H9 (cell line): ENCODE data around the gene NT5DC3. TPM values are rescaled to one million over a fixed set of nuclear protein-coding genes. Genes with fewer than 3 reads are reported as not detected.

Source experiments
- DNase-seq: peaks from one replicate; pipeline ENCODE4 v3.0.0-alpha.2; 2017
- H2AFZ ChIP-seq: one replicate; pipeline ENCODE4 v1.6.1; 2013; ENCODE audit warnings: mild to moderate bottlenecking, low read length, control low read depth, moderate library complexity
- H2AK5ac ChIP-seq: 2 replicates; pipeline ENCODE4 v1.6.1; 2013; ENCODE audit warnings: low read length, control low read depth, mixed read lengths; ENCODE audit not compliant: insufficient read length
- H2BK120ac ChIP-seq: one replicate; pipeline ENCODE4 v1.6.1; 2013; ENCODE audit warnings: low read depth, mild to moderate bottlenecking, low read length, control low read depth, inconsistent platforms; ENCODE audit not compliant: poor library complexity, severe bottlenecking
- H2BK12ac ChIP-seq: 2 replicates; pipeline ENCODE4 v1.6.1; 2013; ENCODE audit warnings: low read length, control low read depth, mixed read lengths, low read depth; ENCODE audit not compliant: insufficient read length
- H2BK15ac ChIP-seq: 2 replicates; pipeline ENCODE4 v1.6.1; 2013; ENCODE audit warnings: low read depth, low read length, control low read depth
- H2BK20ac ChIP-seq: one replicate; pipeline ENCODE4 v1.6.1; 2013; ENCODE audit warnings: low read depth, mild to moderate bottlenecking, low read length, control low read depth, inconsistent platforms; ENCODE audit not compliant: poor library complexity, severe bottlenecking
- H2BK5ac ChIP-seq: 2 replicates; pipeline ENCODE4 v1.6.1; 2013; ENCODE audit warnings: low read length, control low read depth, mixed read lengths; ENCODE audit not compliant: insufficient read length
- H3K14ac ChIP-seq: 2 replicates; pipeline ENCODE4 v1.6.1; 2013; ENCODE audit warnings: low read length, control low read depth; ENCODE audit not compliant: insufficient read depth
- H3K18ac ChIP-seq: 2 replicates; pipeline ENCODE4 v1.6.1; 2013; ENCODE audit warnings: low read depth, mild to moderate bottlenecking, mixed read lengths, low read length, control low read depth; ENCODE audit not compliant: insufficient read length
- H3K23ac ChIP-seq: 2 replicates; pipeline ENCODE4 v1.6.1; 2013; ENCODE audit warnings: low read length, control low read depth, mixed read lengths, low read depth; ENCODE audit not compliant: insufficient read length
- H3K23me2 ChIP-seq: 2 replicates; pipeline ENCODE4 v1.6.1; 2013; ENCODE audit warnings: low read depth, mild to moderate bottlenecking, mixed read lengths, low read length, control low read depth; ENCODE audit not compliant: insufficient read length, poor library complexity, severe bottlenecking
- H3K27ac ChIP-seq: 2 replicates; pipeline ENCODE4 v1.5.1; 2013; ENCODE audit warnings: low read length, control low read depth, mixed read lengths, low read depth; ENCODE audit not compliant: insufficient read length
- H3K27me3 ChIP-seq: 2 replicates; pipeline ENCODE4 v1.6.1; 2013; ENCODE audit warnings: low read length, control low read depth, inconsistent platforms; ENCODE audit not compliant: insufficient read depth
- H3K4ac ChIP-seq: 2 replicates; pipeline ENCODE4 v1.6.1; 2013; ENCODE audit warnings: low read depth, mild to moderate bottlenecking, control low read depth, inconsistent platforms, low read length, moderate library complexity
- H3K4me1 ChIP-seq: 2 replicates; pipeline ENCODE4 v1.6.1; 2013; ENCODE audit warnings: low read length, control low read depth, inconsistent platforms; ENCODE audit not compliant: insufficient read depth
- H3K4me2 ChIP-seq: 2 replicates; pipeline ENCODE4 v1.6.1; 2013; ENCODE audit warnings: low read length, control low read depth, mixed read lengths; ENCODE audit not compliant: insufficient read length, insufficient read depth
- H3K56ac ChIP-seq: 2 replicates; pipeline ENCODE4 v1.6.1; 2013; ENCODE audit warnings: low read depth, mild to moderate bottlenecking, mixed read lengths, low read length, control low read depth; ENCODE audit not compliant: insufficient read length
- H3K79me1 ChIP-seq: 2 replicates; pipeline ENCODE4 v1.6.1; 2013; ENCODE audit warnings: low read depth, mild to moderate bottlenecking, moderate library complexity, low read length, control low read depth, inconsistent platforms; ENCODE audit not compliant: insufficient read depth, poor library complexity, severe bottlenecking
- H3K79me2 ChIP-seq: 2 replicates; pipeline ENCODE4 v1.6.1; 2013; ENCODE audit warnings: low read length, control low read depth, inconsistent platforms; ENCODE audit not compliant: insufficient read depth
- H3K9ac ChIP-seq: 2 replicates; pipeline ENCODE4 v1.6.1; 2013; ENCODE audit warnings: low read length, control low read depth, mixed read lengths; ENCODE audit not compliant: insufficient read length; ENCODE audit errors: extremely low read depth
- H3K9me3 ChIP-seq: one replicate; pipeline ENCODE4 v1.6.1; 2013; ENCODE audit warnings: low read depth, low read length, inconsistent platforms; ENCODE audit not compliant: control insufficient read depth
- H3T11ph ChIP-seq: one replicate; pipeline ENCODE4 v1.6.1; 2013; ENCODE audit warnings: mild to moderate bottlenecking, low read length, control low read depth, inconsistent platforms
- H4K20me1 ChIP-seq: one replicate; pipeline ENCODE4 v1.6.1; 2013; ENCODE audit not compliant: control insufficient read depth, insufficient read length, insufficient read depth
- H4K5ac ChIP-seq: 2 replicates; pipeline ENCODE4 v1.6.1; 2013; ENCODE audit warnings: low read depth, mild to moderate bottlenecking, mixed read lengths, low read length, control low read depth; ENCODE audit not compliant: insufficient read length
- H4K8ac ChIP-seq: replicated peaks from 2 replicates; pipeline ENCODE4 v1.6.1; 2013; ENCODE audit warnings: low read length, control low read depth, mixed read lengths, low read depth; ENCODE audit not compliant: insufficient read length
- H4K91ac ChIP-seq: 2 replicates; pipeline ENCODE4 v1.6.1; 2013; ENCODE audit warnings: low read depth, mild to moderate bottlenecking, moderate library complexity, mixed read lengths, low read length, control low read depth; ENCODE audit not compliant: insufficient read length
- H3K27ac Mint-ChIP-seq, 3 experiments: 2 replicates in 2 of 3; 3 replicates in 1 of 3; pipeline ENCODE4 v1.8.0; 2020 to 2021; ENCODE audit warnings: mixed read lengths in 3 of 3, mild to moderate bottlenecking in 1 of 3, moderate library complexity in 1 of 3
- H3K27me3 Mint-ChIP-seq: 2 replicates; pipeline ENCODE4 v1.8.0; 2021; ENCODE audit warnings: low read depth, mild to moderate bottlenecking, moderate library complexity, mixed read lengths
- H3K36me3 Mint-ChIP-seq, 3 experiments: 2 replicates in 2 of 3; 3 replicates in 1 of 3; pipeline ENCODE4 v1.8.0; 2020 to 2021; ENCODE audit warnings: low read depth in 3 of 3, mixed read lengths in 3 of 3; ENCODE audit not compliant: insufficient read depth in 1 of 3
- H3K4me1 Mint-ChIP-seq, 2 experiments: 2 replicates each; pipeline ENCODE4 v1.8.0; 2020; ENCODE audit warnings: mixed read lengths in 2 of 2
- H3K4me3 Mint-ChIP-seq, 2 experiments: 2 replicates in 1 of 2; 3 replicates in 1 of 2; pipeline ENCODE4 v1.8.0; 2020 to 2021; ENCODE audit warnings: mild to moderate bottlenecking in 2 of 2, mixed read lengths in 2 of 2, moderate library complexity in 1 of 2
- H3K9me3 Mint-ChIP-seq, 2 experiments: 2 replicates in 1 of 2; 3 replicates in 1 of 2; pipeline ENCODE4 v1.8.0; 2020; ENCODE audit warnings: mild to moderate bottlenecking in 2 of 2, mixed read lengths in 2 of 2, moderate library complexity in 1 of 2
- WGBS: extraction: QIAGEN DNeasy Blood & Tissue Kit; methylation state at CpG from one replicate; pipeline ENCODE4 v1.1.7; 2013; ENCODE audit warnings: missing lambda C conversion rate, low lambda C conversion rate, mixed read lengths; ENCODE audit not compliant: insufficient read length; ENCODE audit errors: extremely low coverage; 5-methylcytosine and 5-hydroxymethylcytosine counted together
- total RNA-seq: library from RNA; stranded (reverse); gene quantifications from 2 replicates; pipeline ENCODE4 v1.2.1, GENCODE V29; 2021
- TF ChIP-seq, protein P1 (sequence below): fragments of 200-600 bp; sonication (generic); conservative IDR thresholded peaks from 3 replicates; pipeline ENCODE4 v1.8.0; 2021; ENCODE audit warnings: antibody characterized with exemption, mild to moderate bottlenecking

NT5DC3 gene
- total RNA-seq, 1 experiment from 2014 or later: 13.6 TPM

DNA sequence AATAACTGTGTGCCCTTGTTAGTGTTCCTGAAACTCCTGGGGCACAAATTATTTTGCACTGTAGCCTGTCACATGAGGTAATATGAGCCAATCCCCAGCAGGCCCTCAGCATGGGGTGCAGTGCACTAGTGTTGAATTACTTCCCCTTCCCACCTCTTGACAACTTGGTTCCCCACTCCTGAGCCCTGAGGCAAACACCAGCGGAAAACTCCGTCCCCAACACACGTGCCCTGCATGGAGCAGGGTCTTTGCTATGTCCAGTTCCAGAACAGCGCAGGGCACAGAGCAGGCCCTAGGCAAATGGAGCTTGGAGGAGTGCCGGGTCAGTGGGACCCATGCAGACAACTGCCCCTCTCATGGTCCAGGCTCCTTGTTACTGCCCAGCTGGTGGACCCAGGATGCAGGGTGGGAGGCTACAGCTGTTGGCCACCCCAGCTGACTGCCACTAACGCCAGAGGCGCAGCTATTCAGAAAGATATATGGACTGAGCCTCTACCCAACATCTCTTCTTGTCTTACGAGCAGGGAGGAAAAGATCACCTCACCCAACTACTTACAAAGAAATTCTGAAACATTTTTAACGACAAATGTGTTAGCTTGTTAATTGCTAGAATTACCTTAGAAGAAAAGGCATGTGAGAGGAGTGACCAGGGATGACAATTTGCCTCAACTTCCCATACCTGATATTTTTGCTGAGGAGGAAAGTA lies 71.6 kb downstream of the NT5DC3 start:
- H3K4ac ChIP-seq: no peak overlapping the region
- peaks cover 2% of the 10 kb centered on the region; the same call in 1 of the 2 replicates for H3K4me1 ChIP-seq
- no peaks in the 10 kb centered on the region for H3K79me1 ChIP-seq
- Mint-ChIP-seq H3K27ac (peak overlapping the region in 1 of 3 experiments; percentile 61; a peak in 2 of 7 replicates), H3K4me1 (peaks cover 18 to 21% of the 10 kb centered on the region in 2 experiments), H3K27me3 (no peaks in the 10 kb centered on the region), H3K9me3 (no peaks in the 10 kb centered on the region), H3K36me3 (peaks cover 0 to 12% (median 10%) of the 10 kb centered on the region in 3 experiments; a peak in 4 of 7 replicates), H3K4me3 (no peak overlapping the region; a peak in 1 of 5 replicates)
- no peak overlapping the region for H4K8ac ChIP-seq
- H3K27ac ChIP-seq: no peak overlapping the region
- no peak overlapping the region for H2BK15ac ChIP-seq
- no peak overlapping the region for H4K91ac ChIP-seq
- no peak overlapping the region for H3T11ph ChIP-seq
- no peak overlapping the region for H3K9ac ChIP-seq
- H2BK12ac ChIP-seq: no peak overlapping the region
- H3K9me3 ChIP-seq: no peaks in the 10 kb centered on the region
- no peaks in the 10 kb centered on the region for H3K23me2 ChIP-seq
- peak; percentile 47 for DNase-seq
- no peak overlapping the region for H3K4me2 ChIP-seq
- H3K56ac ChIP-seq: no peak overlapping the region
- WGBS: no CpG with 5 or more reads among the region's 9 CpGs
- no peak overlapping the region for H2AFZ ChIP-seq
- H3K79me2 ChIP-seq: no peaks in the 10 kb centered on the region
- no peak overlapping the region for H2BK20ac ChIP-seq
- no peak overlapping the region for H4K5ac ChIP-seq
- H2BK5ac ChIP-seq: no peak overlapping the region
- H3K18ac ChIP-seq: no peak overlapping the region
- TF ChIP-seq, protein P1, sequence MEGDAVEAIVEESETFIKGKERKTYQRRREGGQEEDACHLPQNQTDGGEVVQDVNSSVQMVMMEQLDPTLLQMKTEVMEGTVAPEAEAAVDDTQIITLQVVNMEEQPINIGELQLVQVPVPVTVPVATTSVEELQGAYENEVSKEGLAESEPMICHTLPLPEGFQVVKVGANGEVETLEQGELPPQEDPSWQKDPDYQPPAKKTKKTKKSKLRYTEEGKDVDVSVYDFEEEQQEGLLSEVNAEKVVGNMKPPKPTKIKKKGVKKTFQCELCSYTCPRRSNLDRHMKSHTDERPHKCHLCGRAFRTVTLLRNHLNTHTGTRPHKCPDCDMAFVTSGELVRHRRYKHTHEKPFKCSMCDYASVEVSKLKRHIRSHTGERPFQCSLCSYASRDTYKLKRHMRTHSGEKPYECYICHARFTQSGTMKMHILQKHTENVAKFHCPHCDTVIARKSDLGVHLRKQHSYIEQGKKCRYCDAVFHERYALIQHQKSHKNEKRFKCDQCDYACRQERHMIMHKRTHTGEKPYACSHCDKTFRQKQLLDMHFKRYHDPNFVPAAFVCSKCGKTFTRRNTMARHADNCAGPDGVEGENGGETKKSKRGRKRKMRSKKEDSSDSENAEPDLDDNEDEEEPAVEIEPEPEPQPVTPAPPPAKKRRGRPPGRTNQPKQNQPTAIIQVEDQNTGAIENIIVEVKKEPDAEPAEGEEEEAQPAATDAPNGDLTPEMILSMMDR: no peak
- no peak overlapping the region for H3K23ac ChIP-seq
- H3K27me3 ChIP-seq: no peaks in the 10 kb centered on the region
- H2AK5ac ChIP-seq: no peak overlapping the region
- no peaks in the 10 kb centered on the region for H4K20me1 ChIP-seq
- H3K14ac ChIP-seq: no peak overlapping the region; the same call in 1 of the 2 replicates
- no peak overlapping the region for H2BK120ac ChIP-seq
